Middle frontal gyrus (tissue), 1 donor: ENCODE data around the gene NECTIN1.

Experiments
- DNase-seq: peaks from one replicate; pipeline ENCODE4 v3.0.0-alpha.2; 2015; ENCODE audit warnings: low spot score; ENCODE audit errors: extremely low spot score

Gene NECTIN1, protein sequence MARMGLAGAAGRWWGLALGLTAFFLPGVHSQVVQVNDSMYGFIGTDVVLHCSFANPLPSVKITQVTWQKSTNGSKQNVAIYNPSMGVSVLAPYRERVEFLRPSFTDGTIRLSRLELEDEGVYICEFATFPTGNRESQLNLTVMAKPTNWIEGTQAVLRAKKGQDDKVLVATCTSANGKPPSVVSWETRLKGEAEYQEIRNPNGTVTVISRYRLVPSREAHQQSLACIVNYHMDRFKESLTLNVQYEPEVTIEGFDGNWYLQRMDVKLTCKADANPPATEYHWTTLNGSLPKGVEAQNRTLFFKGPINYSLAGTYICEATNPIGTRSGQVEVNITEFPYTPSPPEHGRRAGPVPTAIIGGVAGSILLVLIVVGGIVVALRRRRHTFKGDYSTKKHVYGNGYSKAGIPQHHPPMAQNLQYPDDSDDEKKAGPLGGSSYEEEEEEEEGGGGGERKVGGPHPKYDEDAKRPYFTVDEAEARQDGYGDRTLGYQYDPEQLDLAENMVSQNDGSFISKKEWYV

DNA sequence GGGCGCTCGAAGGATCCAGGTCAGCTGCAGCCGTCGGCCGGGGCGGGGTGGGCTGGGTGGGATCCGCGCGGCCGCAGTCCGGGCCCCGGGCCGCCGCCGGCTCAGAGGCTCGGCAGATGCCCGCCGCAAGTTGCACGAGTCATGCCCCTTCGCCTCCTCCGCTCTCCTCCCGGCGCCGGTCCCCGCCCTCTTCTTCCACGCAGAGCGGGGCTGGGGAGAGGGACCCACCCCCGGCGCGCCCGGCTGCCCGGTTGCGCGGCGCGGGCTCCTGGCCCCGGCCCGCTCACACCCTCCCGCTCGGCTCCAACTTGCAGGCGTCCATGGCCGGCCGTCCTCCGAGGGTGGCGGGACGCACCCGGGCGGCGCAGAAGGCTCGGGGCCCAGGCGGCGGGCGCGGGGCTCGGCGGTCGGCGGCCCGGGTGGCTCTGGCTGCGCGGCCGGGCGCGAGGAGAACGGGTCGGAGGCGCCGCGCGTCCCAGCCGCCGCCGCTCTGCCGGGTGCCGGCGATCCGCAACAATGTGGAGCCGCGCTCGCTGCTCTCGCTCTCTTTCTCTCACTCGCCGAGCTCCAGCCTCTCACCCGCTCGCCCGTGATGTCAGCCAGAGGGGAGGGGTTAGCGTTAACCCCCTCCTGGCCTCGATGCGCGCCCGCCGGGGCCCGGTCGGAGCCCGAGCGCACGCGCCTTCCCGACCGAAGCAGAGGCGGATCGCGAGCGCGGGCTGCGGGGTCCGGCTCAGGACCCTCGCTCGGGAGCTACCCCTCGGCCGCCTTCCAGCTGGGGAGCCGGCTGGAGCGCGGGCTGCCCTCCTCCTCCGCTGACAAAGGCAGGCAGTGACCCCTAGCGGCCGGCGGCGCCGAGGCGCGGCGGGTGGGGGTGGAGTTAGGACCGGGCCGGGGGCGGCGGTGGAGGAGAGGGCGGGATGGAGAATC, at the start of gene NECTIN1:
Gene NECTIN1, minus strand, starts transcription at position 550 of the 930 bp plus-strand sequence. CDS start 647 bp downstream, outside the sequence.
- DNase-seq, result peak; percentile 85

DNA sequence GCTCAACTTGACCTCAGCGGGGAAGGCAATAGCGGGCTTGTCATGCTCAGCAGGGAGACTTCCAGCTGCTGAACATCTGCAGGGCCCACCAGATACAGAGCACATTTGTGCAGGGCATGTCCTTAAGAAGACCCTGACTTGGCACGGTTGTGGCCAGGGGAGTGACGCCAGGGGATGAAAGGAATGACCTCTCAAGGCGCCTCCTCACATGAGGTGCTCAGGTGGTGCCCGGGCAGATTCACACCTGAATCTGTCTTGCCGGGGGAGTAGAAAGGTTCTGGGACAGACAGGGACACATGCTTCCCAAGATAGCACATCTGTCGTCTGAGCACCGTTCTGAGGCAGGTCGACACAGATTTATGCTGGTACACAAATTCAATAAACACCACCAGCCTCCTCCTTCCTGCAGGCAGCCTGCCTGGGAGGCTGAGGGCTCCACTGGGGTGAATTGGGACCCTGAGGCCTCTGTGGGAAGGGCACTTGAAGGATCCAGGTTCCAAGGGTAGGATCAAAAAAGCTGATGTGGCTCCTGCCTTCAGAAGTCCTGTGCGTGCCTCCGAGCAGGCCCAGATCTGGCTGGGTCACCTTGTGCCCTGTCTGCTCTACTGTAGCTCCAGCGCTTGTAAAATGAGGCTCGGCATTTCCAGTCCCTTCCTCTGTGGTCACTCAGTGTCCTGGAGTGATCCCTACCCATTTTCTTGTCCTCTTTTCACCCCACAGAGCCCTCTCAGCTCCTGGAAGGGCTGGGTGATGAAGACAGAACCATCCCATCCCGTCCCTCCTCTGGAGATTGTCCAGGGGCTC, 49.6 kb upstream of the NECTIN1 start:
- no peak for DNase-seq

DNA sequence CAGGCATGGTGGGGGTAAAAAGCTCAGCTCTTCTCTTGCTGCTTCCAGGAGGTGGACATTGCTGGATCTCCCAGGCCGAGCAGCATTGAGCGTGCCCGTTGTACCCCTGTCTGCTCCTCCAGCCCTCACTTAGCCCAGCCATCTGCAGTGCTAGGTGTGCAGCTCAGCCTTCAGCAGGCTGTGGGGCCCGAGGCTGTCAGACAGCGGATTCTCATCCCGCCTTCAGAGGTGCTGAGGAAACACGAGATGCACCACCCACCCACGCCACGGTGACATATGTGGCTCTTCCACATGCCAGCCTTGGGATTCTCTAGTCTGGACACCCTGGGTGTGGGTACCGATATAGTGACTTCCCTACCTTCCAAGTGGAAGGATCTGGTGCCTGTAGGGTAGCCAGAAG, 48.9 kb upstream of the NECTIN1 start:
- no peak for DNase-seq

DNA sequence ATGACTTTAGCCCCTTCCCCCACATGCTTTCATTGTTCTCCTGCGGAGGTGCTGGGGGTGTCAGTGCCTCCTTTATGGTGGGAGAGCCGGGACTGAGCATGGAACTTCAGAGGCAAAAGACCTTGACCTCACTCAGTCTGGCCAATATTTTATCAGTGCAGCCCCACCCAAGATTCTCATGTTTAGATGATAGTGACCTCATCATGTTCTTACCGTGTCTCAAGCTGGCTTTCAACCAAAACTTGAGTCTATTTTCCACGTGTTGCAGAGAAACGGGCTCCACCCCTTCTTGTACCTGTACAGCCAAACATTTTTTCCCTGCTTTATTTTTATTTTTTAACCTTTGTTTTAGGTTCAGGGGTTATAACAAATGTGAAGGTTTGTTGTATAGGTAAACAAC, 47.7 kb upstream of the NECTIN1 start:
- no peak for DNase-seq

DNA sequence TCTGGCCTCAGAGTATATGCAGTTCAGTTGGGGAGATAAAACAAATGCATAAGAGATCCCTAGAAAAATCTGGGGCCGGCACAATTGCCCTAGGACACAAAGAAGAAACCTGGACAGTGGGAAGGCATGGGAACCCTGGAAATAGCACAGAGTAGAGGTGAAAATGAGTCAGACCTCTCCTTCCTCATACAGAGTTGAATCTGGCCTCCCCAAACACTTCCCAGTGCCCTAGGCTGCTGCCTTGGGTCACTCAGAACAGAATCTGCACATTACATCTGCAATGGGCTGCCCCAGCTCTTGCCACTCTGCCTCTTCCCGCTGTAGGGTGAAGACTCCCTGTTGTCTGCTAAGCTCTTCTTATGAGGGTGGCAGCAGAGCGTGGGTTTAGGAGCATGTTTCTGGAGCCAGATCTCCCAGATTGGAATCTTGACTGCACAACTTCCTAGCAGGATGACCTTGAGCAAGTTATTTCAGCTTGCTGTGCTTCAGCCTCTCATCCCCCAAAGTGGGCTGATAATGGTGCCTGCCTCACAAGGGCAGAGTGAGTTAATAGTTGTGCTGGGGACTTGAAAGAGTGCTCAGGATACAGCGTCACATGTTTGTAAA, 47.1 kb upstream of the NECTIN1 start:
- no peak for DNase-seq

DNA sequence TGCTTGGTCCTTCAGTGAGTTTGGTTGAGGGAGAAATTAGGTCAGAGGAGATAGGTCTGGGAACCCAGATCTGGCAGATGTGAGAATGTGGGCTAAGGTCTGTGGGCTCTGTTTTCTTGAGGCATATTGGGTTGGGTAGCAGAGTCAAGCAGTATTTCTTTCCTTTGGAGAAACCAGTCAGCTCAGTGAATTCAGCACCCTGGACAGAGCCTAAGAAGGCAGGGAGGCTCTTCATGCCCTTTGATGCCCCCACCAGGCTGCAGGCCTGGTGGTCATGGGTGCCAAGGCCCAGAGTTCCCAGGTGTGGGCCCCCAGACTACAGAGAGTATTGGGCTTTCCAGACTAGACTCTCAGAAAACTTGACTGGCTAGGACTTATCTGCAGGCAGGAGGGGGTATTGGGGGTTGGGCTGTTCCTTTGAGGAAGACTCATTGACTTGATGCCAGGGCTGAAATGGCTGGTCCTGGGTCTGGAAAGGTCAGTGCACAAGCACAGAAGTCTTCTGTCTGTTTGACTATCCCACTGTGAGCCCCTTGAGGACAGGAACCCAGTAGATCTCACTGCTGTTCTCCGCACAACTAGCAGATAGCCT, 45.3 kb upstream of the NECTIN1 start:
- no peak for DNase-seq

DNA sequence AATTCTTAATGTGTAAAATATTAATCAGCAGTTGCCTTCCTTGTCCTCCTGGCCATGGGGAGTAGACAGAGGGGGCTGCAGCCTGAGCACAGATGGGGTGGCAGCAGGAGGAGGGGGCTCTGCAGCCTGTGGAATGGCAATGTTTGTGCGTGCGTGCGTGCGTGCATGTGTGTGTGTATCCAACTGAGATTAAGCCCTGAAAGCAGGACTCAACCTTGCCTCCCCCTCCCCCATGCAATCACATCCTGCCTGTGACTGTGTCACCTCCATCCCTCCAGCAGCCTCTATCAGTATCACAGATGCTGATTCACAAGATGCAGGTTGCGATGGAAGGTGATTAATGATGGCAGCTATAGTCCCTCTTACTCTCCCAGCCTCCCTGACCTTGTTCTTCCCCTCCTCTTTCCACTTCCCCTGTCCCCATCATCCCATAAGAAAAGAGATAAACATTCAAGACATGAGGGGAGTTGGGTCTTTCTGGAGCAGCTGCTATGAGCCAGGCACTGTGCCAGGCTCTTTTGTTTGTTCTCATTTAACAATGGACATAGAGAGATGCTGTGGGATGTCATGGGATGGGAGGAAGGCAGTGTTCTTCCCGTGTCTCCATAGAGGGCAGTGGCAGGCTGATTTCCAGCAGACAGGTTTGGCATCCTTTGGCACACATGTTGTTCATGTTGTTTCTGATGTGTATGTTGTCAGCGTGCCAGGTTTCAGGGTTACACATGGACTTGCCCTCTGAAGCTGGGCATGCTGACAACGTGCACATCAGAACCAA, 43.8 kb upstream of the NECTIN1 start:
- no peak for DNase-seq

DNA sequence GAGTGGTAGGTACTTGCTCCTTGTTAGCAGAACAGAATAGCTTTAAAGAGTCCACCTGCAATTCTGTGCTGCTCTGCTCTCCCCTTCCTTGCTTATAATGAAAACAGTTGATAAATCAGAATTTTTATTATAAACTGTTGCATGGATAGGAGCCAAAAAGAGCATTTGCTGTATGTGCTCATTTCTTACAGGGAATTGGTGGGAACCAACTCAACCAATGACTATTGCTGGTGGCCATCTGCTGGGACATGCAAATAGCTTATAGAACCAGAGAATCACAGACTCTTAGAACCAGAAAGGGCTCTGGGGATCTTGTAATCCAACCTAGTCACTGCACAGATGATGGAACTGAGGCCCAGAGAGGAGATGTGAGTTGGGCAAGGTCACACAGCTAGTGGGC, 43.1 kb upstream of the NECTIN1 start:
- DNase-seq, result no peak

DNA sequence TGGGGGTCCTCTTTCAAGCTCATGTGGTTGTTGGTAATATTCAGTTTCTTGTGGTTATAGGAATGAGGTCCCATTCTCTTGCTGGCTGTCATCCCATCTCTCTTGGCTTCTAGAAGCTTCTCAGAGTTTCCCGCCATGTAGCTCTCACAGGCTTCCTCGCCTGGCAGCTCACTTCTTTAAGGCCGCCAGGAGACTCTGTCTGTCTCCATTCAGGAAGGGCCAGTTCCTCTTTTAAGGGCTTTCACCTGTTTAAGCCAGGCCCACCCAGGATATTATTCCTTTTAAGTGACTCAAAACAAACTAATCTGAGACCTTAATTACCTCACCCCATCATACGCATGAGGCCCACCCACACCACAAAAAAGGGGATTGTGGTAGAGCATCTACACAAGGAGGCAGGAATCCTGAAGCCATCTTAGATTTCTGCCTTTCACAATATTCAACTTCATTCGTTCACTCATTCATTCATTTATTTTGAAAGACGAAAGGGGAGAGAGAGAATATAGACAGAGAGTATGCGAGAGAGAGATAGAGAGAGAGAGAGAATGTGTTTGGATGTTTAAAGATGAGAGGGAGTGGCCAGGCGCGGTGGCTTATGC, 42.3 kb upstream of the NECTIN1 start:
- no peak for DNase-seq

DNA sequence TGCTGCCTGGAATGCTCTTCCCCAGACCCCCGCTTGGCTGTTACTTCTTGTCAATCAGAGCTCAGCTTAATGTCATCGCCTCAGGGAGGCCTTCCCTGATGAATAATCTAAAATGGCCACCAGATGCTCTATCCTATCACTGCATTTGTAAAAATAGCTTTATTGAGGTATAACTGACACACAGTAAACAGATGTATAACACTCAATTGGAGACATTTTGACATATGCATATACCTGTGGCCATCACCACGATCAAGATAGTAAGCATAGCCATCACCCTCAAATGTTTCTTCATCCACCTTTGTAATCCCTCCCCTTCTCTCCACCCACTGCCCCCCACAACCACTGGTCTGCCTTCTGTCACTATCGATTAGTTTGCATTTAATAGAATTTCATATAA, 36.6 kb upstream of the NECTIN1 start:
- no peak for DNase-seq

DNA sequence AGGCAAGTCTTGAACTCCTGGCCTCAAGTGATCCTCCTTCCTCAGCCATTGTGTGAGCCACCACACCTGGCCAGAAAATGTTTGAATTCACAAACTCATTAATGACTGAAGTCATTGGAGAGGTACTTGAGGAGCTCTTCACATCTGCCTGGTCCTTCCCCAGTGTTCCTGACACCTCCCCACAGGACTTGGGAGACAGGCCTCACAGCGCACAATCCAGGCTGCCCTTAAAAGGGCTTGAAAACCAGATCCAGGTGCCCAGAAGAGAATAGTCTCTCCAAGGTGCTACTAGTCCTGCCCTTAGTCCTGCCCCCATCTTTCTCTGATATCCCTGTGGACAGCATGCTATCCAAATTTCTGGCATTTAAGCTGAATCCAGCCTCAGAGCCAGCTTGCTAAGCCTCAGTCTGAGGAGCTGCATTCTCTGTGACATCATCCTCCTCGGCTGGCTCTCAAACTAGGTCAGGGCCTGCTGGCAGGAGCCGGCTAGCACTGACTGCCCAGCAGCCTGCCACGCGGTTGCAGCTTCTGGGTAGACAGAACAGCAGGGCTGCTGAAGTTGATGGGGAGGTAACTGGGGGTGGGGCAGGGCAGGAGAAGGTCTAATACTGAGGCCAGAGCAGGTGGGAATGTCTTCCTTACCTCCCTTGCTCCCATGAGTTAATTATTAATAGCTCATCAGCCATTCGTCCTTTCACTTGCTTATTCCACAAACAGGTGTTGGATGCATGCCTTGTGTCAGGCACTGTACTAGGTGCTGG, 35.3 kb upstream of the NECTIN1 start:
- peak; percentile 61 for DNase-seq

DNA sequence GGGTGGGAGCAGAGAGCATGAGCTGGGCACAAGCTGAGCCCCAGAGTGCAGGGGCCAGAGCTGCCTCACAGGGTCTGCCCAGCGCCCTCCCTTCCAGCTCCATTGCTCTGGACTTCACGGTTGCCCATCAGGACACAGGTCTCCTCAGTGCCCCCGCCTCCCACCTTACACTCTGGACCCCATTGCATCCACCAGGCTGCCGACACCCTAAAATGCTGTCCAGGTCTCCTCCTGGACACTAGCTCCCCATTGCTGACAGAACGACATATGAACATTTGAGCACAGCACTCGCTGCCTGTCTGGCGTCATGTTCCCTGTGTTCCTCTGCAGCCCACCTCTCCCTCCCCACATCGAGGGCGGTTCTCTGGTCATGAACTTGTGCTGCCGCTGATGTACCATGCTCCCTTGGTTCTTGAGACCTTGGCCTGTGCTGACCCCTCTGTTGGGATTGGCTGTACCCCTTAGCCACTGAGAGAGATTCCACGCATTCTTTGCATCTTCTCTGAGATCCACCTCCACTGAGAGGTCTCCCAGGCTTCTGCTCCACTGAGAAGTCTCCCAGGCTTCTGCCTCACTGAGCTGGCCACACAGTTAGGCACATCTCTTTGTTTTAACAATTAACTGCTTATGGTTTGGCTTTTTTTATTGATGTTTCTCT, 34.2 kb upstream of the NECTIN1 start:
- no peak for DNase-seq

DNA sequence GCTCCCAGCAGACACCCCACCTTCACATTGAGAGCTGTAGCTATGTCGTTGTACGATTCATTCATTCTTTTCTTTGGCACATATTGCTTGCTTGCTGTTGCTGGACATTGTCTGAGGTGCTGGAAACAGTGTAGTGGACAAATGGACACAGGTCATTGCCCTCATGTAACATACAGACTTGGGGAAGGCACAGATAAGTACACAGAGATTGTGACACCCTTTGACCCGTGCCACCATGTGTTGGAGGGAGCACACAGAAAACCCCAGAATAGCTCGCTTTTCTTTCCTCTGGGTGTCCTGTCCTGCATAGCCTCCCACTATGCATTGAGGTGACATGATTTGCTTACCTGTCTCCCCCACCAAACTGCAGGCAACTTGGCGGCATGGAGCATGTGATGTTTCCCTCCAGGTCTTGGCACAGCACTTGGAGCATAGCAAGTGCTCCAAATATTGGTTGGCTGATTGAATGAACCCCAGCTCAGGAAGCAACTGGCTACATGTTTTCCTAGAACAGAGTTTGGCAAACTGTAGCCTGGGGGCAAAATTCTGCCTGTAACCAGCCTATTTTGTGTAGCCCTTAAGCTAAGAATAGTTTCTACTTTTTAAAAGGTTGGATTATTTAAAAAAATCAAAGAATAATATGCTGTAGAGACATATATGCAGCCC, 30.9 kb upstream of the NECTIN1 start:
- DNase-seq, result no peak

DNA sequence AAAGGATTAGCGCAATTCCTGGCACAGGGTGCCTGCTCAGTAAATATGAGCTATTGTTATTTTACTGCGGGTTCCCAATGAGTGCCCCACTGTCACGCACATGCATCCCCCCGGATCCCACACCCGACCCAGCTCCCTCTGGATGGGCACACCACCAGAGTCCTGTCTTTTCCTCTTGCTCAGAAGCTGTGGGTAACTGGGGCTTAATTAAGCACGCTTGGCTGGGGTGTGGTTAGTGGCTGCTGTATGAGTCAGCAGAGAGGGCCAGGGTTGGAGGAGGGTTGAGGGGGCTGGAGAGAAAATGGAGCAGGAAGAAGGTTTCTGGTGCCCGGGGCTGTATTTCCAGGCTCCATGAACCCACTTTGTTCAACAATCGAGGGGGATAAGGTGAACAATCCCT, 30.3 kb upstream of the NECTIN1 start:
- no peak for DNase-seq

DNA sequence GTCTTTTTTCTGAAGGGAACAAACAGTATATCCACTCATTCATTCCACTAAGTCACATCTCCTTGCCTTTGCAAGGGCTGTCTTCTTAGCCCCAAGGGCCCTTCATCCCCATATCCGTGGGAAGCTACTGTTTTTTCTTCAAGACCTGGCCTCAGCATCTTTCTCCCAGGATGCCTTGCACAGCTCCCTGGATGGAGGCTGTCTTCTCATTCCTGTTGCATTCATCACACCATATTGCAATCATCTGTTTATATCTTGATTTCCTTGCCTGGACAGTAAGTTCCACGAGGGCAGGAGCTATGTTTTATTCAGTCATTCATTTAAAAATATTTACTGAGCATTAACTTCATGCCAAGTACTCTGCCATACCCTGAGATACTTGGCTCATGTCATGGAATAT, 29.3 kb upstream of the NECTIN1 start:
- DNase-seq, result no peak

DNA sequence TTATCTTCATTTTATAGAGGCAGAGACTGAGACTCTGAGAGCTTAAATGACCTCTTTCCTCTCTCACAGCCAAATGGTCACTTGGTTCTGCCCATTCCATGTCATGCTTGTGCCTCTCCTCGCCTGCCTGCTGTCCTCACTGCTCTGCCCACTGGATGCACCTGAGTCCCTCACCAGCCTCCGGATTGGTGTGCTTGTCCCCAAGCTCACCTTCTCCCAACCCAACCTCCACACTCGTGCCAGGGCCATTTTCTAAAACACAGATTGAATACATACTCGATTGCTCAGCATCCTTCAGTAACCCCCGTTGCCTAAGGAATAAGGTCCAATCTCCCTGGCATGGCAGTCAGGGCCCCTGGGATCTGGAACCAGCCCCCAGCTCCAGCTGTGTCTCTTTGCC, 28.4 kb upstream of the NECTIN1 start:
- DNase-seq, result no peak

DNA sequence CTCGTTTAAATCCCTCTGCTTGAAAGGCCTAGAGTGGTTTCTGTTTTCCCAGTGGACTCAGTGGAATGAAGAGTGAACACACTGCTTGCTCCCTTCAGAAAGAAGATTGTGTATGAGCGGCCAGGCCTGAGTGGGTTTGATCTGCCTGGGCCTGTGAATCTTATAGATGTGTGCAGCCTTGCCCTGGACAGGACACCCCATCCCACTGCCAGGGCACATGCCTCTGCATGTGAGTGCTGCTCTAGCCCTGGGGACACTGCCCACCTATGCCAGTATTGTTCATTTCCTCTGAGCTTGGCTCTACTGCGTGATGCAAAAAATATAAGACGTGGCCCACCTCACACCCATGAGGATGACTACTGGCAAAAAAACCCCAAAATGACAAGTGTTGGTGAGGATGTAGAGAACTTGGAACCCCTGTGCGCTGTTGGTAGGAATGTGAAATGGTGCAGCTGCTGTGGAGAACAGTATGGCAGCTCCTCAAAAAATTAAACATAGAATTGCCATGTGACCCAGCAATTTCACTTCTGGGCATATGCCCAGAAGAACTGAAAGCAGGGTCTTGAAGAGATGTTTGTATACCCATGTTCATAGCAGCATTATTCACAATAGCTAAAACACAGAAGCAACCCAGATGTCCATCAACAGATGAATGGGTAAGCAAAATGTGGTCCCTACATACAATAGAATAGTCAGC, 27.3 kb upstream of the NECTIN1 start:
- DNase-seq, result no peak
